Stimulated activated memory B cell treated with anti-CD40 and anti-IgM and Interleukin-4, amounts not matched to agents 10 μg/mL and 1 μg/mL and 100 μg/mL, for 72 hours (primary cell): ENCODE data around the gene PLGRKT.
"Not testable (repeated sequence)": the region's sequence is repeated elsewhere in the genome, so short reads cannot be mapped to it uniquely, and the experiment has no call there.

Source experiments
- ATAC-seq: fragments of 150-1000 bp; cut with Tn5 transposase; 2 replicates; pipeline ENCODE4 v1.10.0; 2021
- H3K27ac Mint-ChIP-seq: one replicate; pipeline ENCODE4 v1.8.0; 2022; ENCODE audit warnings: mild to moderate bottlenecking, mixed read lengths
- H3K27me3 Mint-ChIP-seq: one replicate; pipeline ENCODE4 v1.8.0; 2022; ENCODE audit warnings: mixed read lengths
- H3K36me3 Mint-ChIP-seq: one replicate; pipeline ENCODE4 v1.8.0; 2022; ENCODE audit warnings: mixed read lengths
- H3K4me1 Mint-ChIP-seq: one replicate; pipeline ENCODE4 v1.8.0; 2022; ENCODE audit warnings: mixed read lengths
- H3K4me3 Mint-ChIP-seq: one replicate; pipeline ENCODE4 v1.8.0; 2022; ENCODE audit warnings: mild to moderate bottlenecking, moderate library complexity, mixed read lengths
- H3K9me3 Mint-ChIP-seq: one replicate; pipeline ENCODE4 v1.8.0; 2022; ENCODE audit warnings: mixed read lengths

Gene PLGRKT

DNA sequence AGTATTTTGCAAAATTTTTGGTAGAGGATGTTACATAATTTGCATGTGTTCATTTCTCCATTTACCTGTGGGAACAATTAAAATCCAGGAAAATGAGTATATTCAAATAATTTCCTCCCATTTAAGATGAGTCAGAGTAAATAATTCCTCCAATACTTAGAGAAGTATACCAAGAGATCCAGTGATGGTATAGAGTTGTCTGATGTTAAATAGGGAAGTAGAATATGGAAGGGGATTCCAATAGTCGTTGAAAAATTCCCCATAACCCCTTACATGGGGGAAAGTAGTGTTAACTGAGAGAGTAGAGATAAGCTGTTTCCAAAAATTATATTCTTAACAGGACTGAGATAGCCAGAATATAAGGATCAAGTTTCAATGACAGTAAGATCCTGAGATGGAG lies 28.3 kb upstream of the PLGRKT start:
- H3K9me3 Mint-ChIP-seq, result no peaks in the 10 kb centered on the region
- H3K4me3 Mint-ChIP-seq, result no peak overlapping the region
- ATAC-seq, result no peak
- H3K4me1 Mint-ChIP-seq, result peaks cover 32% of the 10 kb centered on the region
- H3K27ac Mint-ChIP-seq, result peak overlapping the region; percentile 5
- no peaks in the 10 kb centered on the region for H3K27me3 Mint-ChIP-seq
- peaks cover 64% of the 10 kb centered on the region for H3K36me3 Mint-ChIP-seq

DNA sequence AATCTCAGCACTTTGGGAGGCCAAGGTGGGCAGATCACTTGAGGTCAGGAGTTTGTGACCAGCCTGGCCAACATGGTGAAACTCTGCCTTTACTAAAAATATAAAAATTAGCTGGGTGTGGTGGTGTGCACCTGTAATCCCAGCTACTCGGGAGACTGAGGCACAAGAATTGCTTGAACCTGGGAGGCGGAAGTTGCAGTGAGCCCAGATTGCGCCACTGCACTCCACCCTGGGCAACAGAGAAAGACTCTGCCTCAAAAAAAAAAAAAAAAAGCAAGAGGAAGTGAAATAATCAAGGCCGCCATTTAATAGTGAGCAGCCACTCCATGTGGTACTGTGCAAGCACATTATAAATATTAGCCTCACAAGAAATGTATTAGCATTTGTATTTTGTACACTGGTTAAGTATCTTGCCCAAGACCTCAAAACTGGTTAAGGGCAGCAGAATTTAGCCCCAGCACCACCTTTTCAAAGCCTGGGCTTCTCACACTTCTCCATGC lies 27.2 kb upstream of the PLGRKT start:
- peak; percentile 41 for ATAC-seq
- not testable (repeated sequence) for H3K4me3 Mint-ChIP-seq, H3K27ac Mint-ChIP-seq, H3K27me3 Mint-ChIP-seq, H3K9me3 Mint-ChIP-seq
- Mint-ChIP-seq H3K4me1 (peaks cover 36% of the 10 kb centered on the region), H3K36me3 (peaks cover 68% of the 10 kb centered on the region)

DNA sequence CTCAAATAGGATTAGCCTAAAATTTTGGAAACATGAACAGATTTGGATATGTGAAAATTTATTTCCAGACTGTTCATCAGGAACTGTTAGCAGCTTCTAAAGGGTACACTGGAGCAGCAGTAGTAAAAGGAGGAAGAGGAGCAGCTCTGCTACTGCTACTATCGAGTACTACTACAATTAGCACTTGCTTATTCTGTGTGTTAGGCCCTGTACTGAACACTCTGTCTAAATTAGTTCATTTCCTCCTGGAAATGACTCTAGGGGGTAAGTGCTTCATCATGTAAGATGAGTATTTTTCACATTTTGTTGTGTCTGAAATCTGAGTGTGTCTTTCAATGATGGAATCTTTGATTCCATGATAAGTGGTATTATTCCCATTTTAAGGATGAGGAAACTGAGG lies 22.4 kb upstream of the PLGRKT start:
- H3K4me3 Mint-ChIP-seq, result no peak overlapping the region
- no peak for ATAC-seq
- peaks cover 65% of the 10 kb centered on the region for H3K36me3 Mint-ChIP-seq
- H3K27ac Mint-ChIP-seq, result peak overlapping the region; percentile 70
- H3K9me3 Mint-ChIP-seq, result no peaks in the 10 kb centered on the region
- no peaks in the 10 kb centered on the region for H3K27me3 Mint-ChIP-seq
- H3K4me1 Mint-ChIP-seq, result peaks cover 47% of the 10 kb centered on the region

GRCh38 chr9:5459289-5459829 lies 21.6 kb upstream of the PLGRKT start:
- Mint-ChIP-seq H3K4me3 (peak overlapping the region; percentile 32), H3K36me3 (peaks cover 61% of the 10 kb centered on the region), H3K27me3 (no peaks in the 10 kb centered on the region), H3K27ac (peak overlapping the region; percentile 70), H3K4me1 (peaks cover 47% of the 10 kb centered on the region), H3K9me3 (no peaks in the 10 kb centered on the region)
- ATAC-seq, result peak; percentile 76

DNA sequence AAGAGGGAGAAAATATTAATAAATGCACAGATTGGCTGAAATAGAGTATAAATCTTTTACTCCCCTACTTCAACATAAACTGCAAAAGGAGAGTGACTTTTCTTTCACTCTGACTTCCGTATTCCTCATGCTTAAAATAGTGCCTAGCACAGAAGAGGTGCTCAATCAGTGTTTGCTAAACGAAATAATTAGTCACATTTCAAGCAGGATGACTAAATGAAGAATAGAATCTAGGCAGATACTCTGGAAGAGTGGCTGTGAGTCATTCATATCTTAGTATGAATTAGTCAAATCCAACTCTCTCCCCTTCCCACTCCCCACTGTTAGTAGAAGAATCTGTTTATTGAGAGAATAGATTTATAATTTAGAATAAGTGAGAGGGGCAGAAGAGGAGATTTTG lies 17.5 kb upstream of the PLGRKT start:
- peaks cover 66% of the 10 kb centered on the region for H3K4me1 Mint-ChIP-seq
- no peaks in the 10 kb centered on the region for H3K9me3 Mint-ChIP-seq
- H3K36me3 Mint-ChIP-seq, result peaks cover 54% of the 10 kb centered on the region
- H3K27me3 Mint-ChIP-seq, result no peaks in the 10 kb centered on the region
- ATAC-seq, result peak; percentile 29
- H3K4me3 Mint-ChIP-seq, result peak overlapping the region; percentile 66
- peak overlapping the region; percentile 86 for H3K27ac Mint-ChIP-seq

DNA sequence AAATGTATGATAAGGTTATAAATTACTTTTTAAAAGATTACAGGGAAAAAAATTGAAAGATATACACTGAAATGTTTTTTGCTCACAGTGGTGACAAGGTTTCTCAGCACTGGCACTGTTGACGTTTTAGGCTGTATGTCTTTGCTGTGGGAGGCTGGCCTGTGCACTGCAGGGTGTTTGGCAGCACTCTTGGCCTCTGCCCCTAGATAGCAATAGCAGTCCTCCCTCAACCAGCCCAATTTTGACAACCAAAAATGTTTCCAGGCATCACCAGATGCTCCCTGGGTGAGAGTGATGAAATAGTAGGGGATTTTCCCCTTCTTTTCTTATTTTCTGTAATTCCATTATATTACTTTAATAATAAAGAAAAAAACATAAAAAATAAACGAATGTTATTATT lies 15.9 kb upstream of the PLGRKT start:
- Mint-ChIP-seq H3K9me3 (no peaks in the 10 kb centered on the region), H3K36me3 (peaks cover 42% of the 10 kb centered on the region), H3K4me1 (peaks cover 57% of the 10 kb centered on the region), H3K4me3 (no peak overlapping the region), H3K27ac (peak overlapping the region; percentile 91), H3K27me3 (no peaks in the 10 kb centered on the region)
- no peak for ATAC-seq

- H3K9me3 Mint-ChIP-seq, result no peaks in the 10 kb centered on the region
- H3K27me3 Mint-ChIP-seq, result no peaks in the 10 kb centered on the region
- peaks cover 36% of the 10 kb centered on the region for H3K36me3 Mint-ChIP-seq
Measured at GRCh38 chr9:5453004-5453403, 15.3 kb upstream of the PLGRKT start.

DNA sequence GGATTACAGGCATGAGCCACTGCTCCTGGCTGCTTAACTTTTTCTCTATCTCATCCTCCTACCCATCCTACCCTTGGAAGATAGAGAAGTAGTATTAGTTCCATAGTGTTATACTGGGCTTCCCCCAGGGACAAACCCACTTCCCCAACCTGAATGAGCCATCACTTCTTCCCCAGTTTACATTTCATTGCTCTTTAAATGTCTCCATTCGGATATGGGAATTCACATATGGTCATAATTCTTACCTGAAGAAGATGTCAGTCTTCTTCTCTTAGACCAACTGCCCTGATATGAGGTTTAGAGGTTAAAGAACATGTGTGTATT lies 14.5 kb upstream of the PLGRKT start:
- H3K4me3 Mint-ChIP-seq, result peak overlapping the region; percentile 92
- H3K27ac Mint-ChIP-seq, result peak overlapping the region; percentile 91
- H3K4me1 Mint-ChIP-seq, result peaks cover 57% of the 10 kb centered on the region
- H3K9me3 Mint-ChIP-seq, result no peaks in the 10 kb centered on the region
- ATAC-seq, result no peak
- H3K27me3 Mint-ChIP-seq, result no peaks in the 10 kb centered on the region
- H3K36me3 Mint-ChIP-seq, result peaks cover 28% of the 10 kb centered on the region

More at GRCh38 chr9:5453004-5453403, 15.3 kb upstream of the PLGRKT start:
- ATAC-seq, result no peak
- peak overlapping the region; percentile 91 for H3K27ac Mint-ChIP-seq
- H3K4me1 Mint-ChIP-seq, result peaks cover 57% of the 10 kb centered on the region
- H3K4me3 Mint-ChIP-seq, result peak overlapping the region; percentile 43

GRCh38 chr9:5450359-5451091 lies 12.8 kb upstream of the PLGRKT start, which contains the start of gene CD274:
Gene CD274, plus strand, starts transcription at chr9:5450542. Its CDS starts 5,572 bp downstream, at chr9:5456114.
- Mint-ChIP-seq H3K27ac (peak within 1 kb of the TSS; percentile 91), H3K4me1 (peaks cover 67% of the 10 kb centered on the region), H3K9me3 (no peaks in the 10 kb centered on the region), H3K27me3 (no peaks in the 10 kb centered on the region), H3K36me3 (peaks cover 21% of the 10 kb centered on the region), H3K4me3 (peak within 1 kb of the TSS; percentile 92)
- peak; percentile 95 for ATAC-seq

DNA sequence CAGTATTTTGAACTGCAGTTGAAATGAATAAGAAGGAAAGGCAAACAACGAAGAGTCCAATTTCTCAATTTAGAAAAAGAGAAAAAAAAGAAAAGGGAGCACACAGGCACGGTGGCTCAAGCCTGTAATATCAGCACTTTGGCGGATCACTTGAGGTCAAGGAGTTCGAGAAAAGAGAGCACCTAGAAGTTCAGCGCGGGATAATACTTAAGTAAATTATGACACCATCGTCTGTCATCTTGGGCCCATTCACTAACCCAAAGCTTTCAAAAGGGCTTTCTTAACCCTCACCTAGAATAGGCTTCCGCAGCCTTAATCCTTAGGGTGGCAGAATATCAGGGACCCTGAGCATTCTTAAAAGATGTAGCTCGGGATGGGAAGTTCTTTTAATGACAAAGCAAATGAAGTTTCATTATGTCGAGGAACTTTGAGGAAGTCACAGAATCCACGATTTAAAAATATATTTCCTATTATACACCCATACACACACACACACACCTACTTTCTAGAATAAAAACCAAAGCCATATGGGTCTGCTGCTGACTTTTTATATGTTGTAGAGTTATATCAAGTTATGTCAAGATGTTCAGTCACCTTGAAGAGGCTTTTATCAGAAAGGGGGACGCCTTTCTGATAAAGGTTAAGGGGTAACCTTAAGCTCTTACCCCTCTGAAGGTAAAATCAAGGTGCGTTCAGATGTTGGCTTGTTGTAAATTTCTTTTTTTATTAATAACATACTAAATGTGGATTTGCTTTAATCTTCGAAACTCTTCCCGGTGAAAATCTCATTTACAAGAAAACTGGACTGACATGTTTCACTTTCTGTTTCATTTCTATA lies 12.0 kb upstream of the PLGRKT start:
- H3K4me3 Mint-ChIP-seq, result peak overlapping the region; percentile 92
- H3K9me3 Mint-ChIP-seq, result no peaks in the 10 kb centered on the region
- ATAC-seq, result no peak
- peaks cover 13% of the 10 kb centered on the region for H3K36me3 Mint-ChIP-seq
- H3K4me1 Mint-ChIP-seq, result peaks cover 59% of the 10 kb centered on the region
- H3K27me3 Mint-ChIP-seq, result no peaks in the 10 kb centered on the region
- H3K27ac Mint-ChIP-seq, result peak overlapping the region; percentile 91

DNA sequence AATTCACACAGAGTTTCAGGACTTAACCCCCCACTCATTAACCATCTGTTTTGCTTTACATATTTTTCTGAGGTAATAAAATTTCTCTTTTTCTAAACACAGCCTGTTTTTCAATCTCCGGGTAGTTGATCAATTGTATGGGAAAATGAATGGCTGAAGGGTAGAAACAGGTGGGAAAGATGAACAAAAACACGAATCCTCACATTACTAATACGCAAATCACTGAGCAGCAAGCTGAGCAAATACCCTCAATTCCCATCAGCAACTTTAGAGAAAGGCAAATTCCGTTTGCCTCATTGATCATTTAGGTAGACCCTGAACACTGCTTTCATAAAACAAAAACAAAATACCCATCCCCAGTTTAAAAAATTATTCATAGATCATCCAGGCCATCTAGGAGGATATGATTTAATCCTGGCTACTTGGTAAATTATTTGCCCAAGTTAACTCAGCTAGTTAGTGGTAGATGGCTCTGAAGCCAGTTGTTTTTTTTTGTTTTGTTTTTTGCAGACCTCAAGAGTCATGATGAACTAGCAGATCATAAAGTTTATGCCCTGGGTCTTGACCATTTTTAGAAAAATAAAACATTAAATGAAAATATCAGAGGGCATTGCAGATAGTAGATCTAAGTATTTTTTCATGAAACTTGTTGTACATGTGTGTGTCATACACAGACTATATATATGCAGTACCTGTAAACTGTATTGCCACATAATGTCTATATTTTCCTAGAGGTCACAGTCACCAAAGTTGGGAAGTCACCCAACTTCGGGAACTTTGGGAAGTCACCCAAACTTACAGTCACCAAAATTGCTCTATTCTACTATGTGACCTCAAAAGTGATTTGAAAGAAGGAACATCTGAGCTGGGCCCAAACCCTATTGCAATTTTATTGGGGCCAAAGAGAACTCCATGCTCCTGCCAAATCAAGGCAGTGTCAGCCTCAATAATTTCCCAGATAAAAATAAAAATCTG lies 11.0 kb upstream of the PLGRKT start:
- no peak for ATAC-seq
- Mint-ChIP-seq H3K4me3 (peak overlapping the region; percentile 92), H3K36me3 (peaks cover 13% of the 10 kb centered on the region), H3K27me3 (no peaks in the 10 kb centered on the region), H3K27ac (peak overlapping the region; percentile 91), H3K4me1 (peaks cover 51% of the 10 kb centered on the region), H3K9me3 (no peaks in the 10 kb centered on the region)

GRCh38 chr9:5448016-5448415 lies 10.3 kb upstream of the PLGRKT start:
- H3K27ac Mint-ChIP-seq, result peak overlapping the region; percentile 41
- no peaks in the 10 kb centered on the region for H3K9me3 Mint-ChIP-seq
- H3K27me3 Mint-ChIP-seq, result no peaks in the 10 kb centered on the region
- H3K4me1 Mint-ChIP-seq, result peaks cover 48% of the 10 kb centered on the region
- ATAC-seq, result no peak
- H3K4me3 Mint-ChIP-seq, result no peak overlapping the region
- peaks cover 13% of the 10 kb centered on the region for H3K36me3 Mint-ChIP-seq

DNA sequence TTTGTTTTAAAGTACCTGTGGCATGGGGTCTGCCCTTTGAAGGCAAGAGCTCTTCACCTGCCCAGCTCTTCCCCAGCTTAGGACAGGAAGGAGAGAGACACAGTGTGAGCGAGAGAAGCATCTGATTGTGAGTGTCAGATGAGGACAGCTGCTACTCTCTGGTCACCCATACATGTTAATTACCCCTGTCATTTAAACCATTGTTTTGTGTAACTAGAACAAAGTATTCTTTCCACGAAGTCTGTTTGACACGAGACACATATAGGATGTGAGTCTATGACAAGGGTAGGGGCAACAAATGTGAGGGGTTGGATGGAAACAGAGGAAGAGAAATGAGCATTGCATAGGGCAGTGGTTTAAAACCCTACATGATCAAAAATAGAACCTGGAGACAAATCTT lies 9.6 kb upstream of the PLGRKT start:
- no peak overlapping the region for H3K27ac Mint-ChIP-seq

GRCh38 chr9:5446451-5447236 lies 8.9 kb upstream of the PLGRKT start:
- ATAC-seq, result no peak
- peaks cover 34% of the 10 kb centered on the region for H3K4me1 Mint-ChIP-seq
- H3K9me3 Mint-ChIP-seq, result no peaks in the 10 kb centered on the region
- H3K4me3 Mint-ChIP-seq, result no peak overlapping the region
- H3K27ac Mint-ChIP-seq, result no peak overlapping the region
- H3K36me3 Mint-ChIP-seq, result peaks cover 3% of the 10 kb centered on the region
- no peaks in the 10 kb centered on the region for H3K27me3 Mint-ChIP-seq

More for the DNA sequence above, 9.6 kb upstream of the PLGRKT start:
- peaks cover 10% of the 10 kb centered on the region for H3K36me3 Mint-ChIP-seq
- no peak overlapping the region for H3K4me3 Mint-ChIP-seq
- no peaks in the 10 kb centered on the region for H3K27me3 Mint-ChIP-seq
- H3K9me3 Mint-ChIP-seq, result no peaks in the 10 kb centered on the region
- H3K4me1 Mint-ChIP-seq, result peaks cover 41% of the 10 kb centered on the region
- no peak for ATAC-seq
